Measurements from ENCODE around the gene CEBPE. TPM values are rescaled to one million over a fixed set of nuclear protein-coding genes. Genes with fewer than 3 reads are reported as not detected.

The CEBPE gene
- total RNA-seq, 2 experiments from 2014 or later = 1.1 to 2.3 TPM

DNA sequence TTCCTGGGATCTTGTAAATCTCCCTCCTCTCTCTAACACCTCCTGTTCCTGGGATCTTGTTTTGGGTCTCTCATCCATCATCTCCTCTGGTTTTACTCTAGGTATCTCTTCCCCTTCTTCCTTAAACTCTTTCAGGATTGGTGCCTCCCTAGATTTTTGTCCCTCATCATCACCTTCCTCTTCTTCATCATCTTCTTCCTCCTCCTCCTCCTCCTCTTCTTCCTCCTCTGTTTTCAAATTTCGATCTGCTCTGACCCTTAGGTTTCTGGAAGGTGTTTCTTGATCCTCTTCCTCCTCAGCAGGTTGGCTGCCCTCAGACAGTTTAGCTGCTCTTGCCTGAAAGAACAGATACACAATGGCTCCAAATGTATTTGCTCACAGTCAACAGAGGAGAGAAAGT, 38.6 kb downstream of the CEBPE start:
- Histone ChIP-seq H3K9me3 (ENCODE audit: low read length) (no peaks in the 10 kb centered on the region), H3K36me3 (ENCODE audit: insufficient read depth, low read length) (peaks cover 100% of the 10 kb centered on the region), H3K9me2 (ENCODE audit: insufficient read depth, low read length) (no peaks in the 10 kb centered on the region), H2AFZ (ENCODE audit: low read length) (no peak overlapping the region), H3K4me3 (ENCODE audit: low read depth, low read length, poor library complexity, severe bottlenecking) (no peak overlapping the region), H3K27ac (ENCODE audit: low read depth, low read length, poor library complexity, severe bottlenecking) (no peak overlapping the region), H4K20me1 (ENCODE audit: insufficient read depth, low read length) (no peaks in the 10 kb centered on the region), H3K79me2 (ENCODE audit: insufficient read depth, low read depth, low read length) (no peaks in the 10 kb centered on the region), H3K4me1 (ENCODE audit: insufficient read depth, low read length, poor library complexity, severe bottlenecking) (no peaks in the 10 kb centered on the region), H3K4me2 (ENCODE audit: low read length) (no peak overlapping the region)
- ChIA-PET POLR2A (interaction anchor here (1.2 kb wide), 1 partner anchor 12 kb away, joined by 5 read pairs; no protein-coding TSS in a partner anchor), CTCF (ENCODE audit: unreplicated experiment) (no interaction called here)
- no peak for DNase-seq (ENCODE audit: low spot score)
- intact Hi-C loops (cut with micrococcal nuclease; ENCODE audit: unreplicated experiment) = no loop called here
- BruUV-seq (replicated peaks) = no TSS peak
- TF ChIP-seq, protein P1, sequence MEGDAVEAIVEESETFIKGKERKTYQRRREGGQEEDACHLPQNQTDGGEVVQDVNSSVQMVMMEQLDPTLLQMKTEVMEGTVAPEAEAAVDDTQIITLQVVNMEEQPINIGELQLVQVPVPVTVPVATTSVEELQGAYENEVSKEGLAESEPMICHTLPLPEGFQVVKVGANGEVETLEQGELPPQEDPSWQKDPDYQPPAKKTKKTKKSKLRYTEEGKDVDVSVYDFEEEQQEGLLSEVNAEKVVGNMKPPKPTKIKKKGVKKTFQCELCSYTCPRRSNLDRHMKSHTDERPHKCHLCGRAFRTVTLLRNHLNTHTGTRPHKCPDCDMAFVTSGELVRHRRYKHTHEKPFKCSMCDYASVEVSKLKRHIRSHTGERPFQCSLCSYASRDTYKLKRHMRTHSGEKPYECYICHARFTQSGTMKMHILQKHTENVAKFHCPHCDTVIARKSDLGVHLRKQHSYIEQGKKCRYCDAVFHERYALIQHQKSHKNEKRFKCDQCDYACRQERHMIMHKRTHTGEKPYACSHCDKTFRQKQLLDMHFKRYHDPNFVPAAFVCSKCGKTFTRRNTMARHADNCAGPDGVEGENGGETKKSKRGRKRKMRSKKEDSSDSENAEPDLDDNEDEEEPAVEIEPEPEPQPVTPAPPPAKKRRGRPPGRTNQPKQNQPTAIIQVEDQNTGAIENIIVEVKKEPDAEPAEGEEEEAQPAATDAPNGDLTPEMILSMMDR (conservative IDR thresholded peaks at IDR 0.05; ENCODE audit: low read length) = no peak
- TF ChIP-seq EZH2phosphoT487 (IDR thresholded peaks at IDR 0.05; ENCODE audit: borderline replicate concordance, low read depth, low read length) = no peak

DNA sequence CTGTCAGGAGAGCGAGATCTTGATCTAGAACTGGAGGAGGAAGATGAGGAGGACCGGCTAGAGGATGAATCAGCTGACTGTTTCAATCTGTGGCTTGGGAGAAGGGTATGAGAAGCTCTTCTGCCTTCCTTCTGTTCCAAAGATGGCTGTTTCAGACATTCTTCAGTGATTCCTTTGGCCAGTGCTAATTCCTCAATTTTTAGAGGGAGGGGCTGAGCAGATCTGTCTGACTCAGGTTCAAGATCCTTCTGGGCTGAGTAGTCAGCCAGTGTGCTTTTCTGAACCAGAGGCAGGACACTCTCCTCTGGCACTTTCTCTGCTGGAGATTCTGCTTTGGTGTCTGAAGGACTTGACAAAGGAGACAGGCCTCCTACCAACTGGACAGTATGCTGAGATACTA, 39.3 kb downstream of the CEBPE start:
- Histone ChIP-seq H2AFZ (ENCODE audit: low read length) (no peak overlapping the region), H3K27ac (ENCODE audit: low read depth, low read length, poor library complexity, severe bottlenecking) (no peak overlapping the region), H3K4me1 (ENCODE audit: insufficient read depth, low read length, poor library complexity, severe bottlenecking) (no peaks in the 10 kb centered on the region), H4K20me1 (ENCODE audit: insufficient read depth, low read length) (no peaks in the 10 kb centered on the region), H3K79me2 (ENCODE audit: insufficient read depth, low read depth, low read length) (no peaks in the 10 kb centered on the region), H3K9me3 (ENCODE audit: low read length) (no peaks in the 10 kb centered on the region), H3K4me3 (ENCODE audit: low read depth, low read length, poor library complexity, severe bottlenecking) (no peak overlapping the region), H3K9me2 (ENCODE audit: insufficient read depth, low read length) (no peaks in the 10 kb centered on the region), H3K4me2 (ENCODE audit: low read length) (no peak overlapping the region), H3K36me3 (ENCODE audit: insufficient read depth, low read length) (peaks cover 100% of the 10 kb centered on the region)
- TF ChIP-seq, protein P1 (conservative IDR thresholded peaks at IDR 0.05; ENCODE audit: low read length) = no peak
- TF ChIP-seq EZH2phosphoT487 (IDR thresholded peaks at IDR 0.05; ENCODE audit: borderline replicate concordance, low read depth, low read length) = no peak
- DNase-seq (ENCODE audit: low spot score) = no peak
- no TSS peak for BruUV-seq (replicated peaks)
- intact Hi-C loops (cut with micrococcal nuclease; ENCODE audit: unreplicated experiment) = no loop called here
- ChIA-PET POLR2A (no interaction called here), CTCF (ENCODE audit: unreplicated experiment) (no interaction called here)

DNA sequence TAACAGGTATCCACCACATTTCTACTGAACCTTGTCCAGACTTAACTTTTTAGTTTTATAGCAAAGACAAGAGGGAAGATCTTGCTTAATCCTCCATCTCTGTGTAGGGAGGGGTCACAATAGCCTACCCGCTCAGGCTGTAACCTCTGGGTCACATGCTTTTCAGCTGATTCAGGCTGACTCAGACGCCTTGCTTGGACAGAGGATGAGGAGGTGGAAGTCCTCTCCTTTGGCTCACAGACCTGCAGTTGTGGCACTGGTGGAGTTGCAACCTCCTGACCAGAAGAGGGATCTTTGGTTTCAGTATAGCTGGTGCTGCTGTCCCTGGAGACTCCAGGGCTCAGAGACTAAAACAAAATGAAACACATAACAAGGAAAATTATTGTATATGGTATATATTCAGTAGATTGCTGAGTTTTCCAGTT, 40.4 kb downstream of the CEBPE start:
- Histone ChIP-seq H3K4me2 (ENCODE audit: low read length) (no peak overlapping the region), H3K9me2 (ENCODE audit: insufficient read depth, low read length) (no peaks in the 10 kb centered on the region), H3K79me2 (ENCODE audit: insufficient read depth, low read depth, low read length) (no peaks in the 10 kb centered on the region), H3K4me1 (ENCODE audit: insufficient read depth, low read length, poor library complexity, severe bottlenecking) (no peaks in the 10 kb centered on the region), H3K27ac (ENCODE audit: low read depth, low read length, poor library complexity, severe bottlenecking) (peak overlapping the region; percentile 11), H3K4me3 (ENCODE audit: low read depth, low read length, poor library complexity, severe bottlenecking) (no peak overlapping the region), H3K9me3 (ENCODE audit: low read length) (no peaks in the 10 kb centered on the region), H4K20me1 (ENCODE audit: insufficient read depth, low read length) (no peaks in the 10 kb centered on the region), H2AFZ (ENCODE audit: low read length) (no peak overlapping the region), H3K36me3 (ENCODE audit: insufficient read depth, low read length) (peaks cover 100% of the 10 kb centered on the region)
- no peak for DNase-seq (ENCODE audit: low spot score)
- no TSS peak for BruUV-seq (replicated peaks)
- ChIA-PET CTCF (ENCODE audit: unreplicated experiment) (interaction anchor here (0.9 kb wide), 1 partner anchor 15 kb away, joined by 3 read pairs; no protein-coding TSS in a partner anchor), POLR2A (no interaction called here)
- intact Hi-C loops (cut with micrococcal nuclease; ENCODE audit: unreplicated experiment) = no loop called here
- TF ChIP-seq, protein P1 (conservative IDR thresholded peaks at IDR 0.05; ENCODE audit: low read length) = no peak
- TF ChIP-seq EZH2phosphoT487 (IDR thresholded peaks at IDR 0.05; ENCODE audit: borderline replicate concordance, low read depth, low read length) = no peak
